ENCODE data around the gene ABHD4.
A peak's percentile ranks its signal among the peaks of the same experiment; 100 is the strongest.
"Not testable (repeated sequence)": the region's sequence is repeated elsewhere in the genome, so short reads cannot be mapped to it uniquely, and the experiment has no call there.

The ABHD4 gene

GRCh38 chr14:22552001-22552826 lies 45.9 kb upstream of the ABHD4 start:
- no peaks in the 10 kb centered on the region for H3K9me3 ChIP-seq (ENCODE audit: insufficient read depth, low read length)
- H3K36me3 ChIP-seq (replicated peaks; ENCODE audit: low read depth, low read length) = no peaks in the 10 kb centered on the region
- no peak overlapping the region for H3K27ac ChIP-seq (ENCODE audit: low read length)
- H3K4me1 ChIP-seq (ENCODE audit: low read length) = peaks cover 66% of the 10 kb centered on the region
- no peak overlapping the region for H3K9ac ChIP-seq (ENCODE audit: low read length)
- H3K4me3 ChIP-seq (ENCODE audit: low read length) = no peak overlapping the region
- TF ChIP-seq EZH2phosphoT487 (IDR thresholded peaks at IDR 0.05; ENCODE audit: low read depth) (no peak), CTCF (IDR thresholded peaks at IDR 0.05; ENCODE audit: low read depth, low read length) (no peak)
- H3K4me2 ChIP-seq (ENCODE audit: low read length) = no peak overlapping the region
- no peaks in the 10 kb centered on the region for H3K79me2 ChIP-seq (ENCODE audit: low read length)
- H3K27me3 ChIP-seq (ENCODE audit: low read depth, low read length) = no peaks in the 10 kb centered on the region
- H2AFZ ChIP-seq (ENCODE audit: low read depth, low read length) = no peak overlapping the region
- no peaks in the 10 kb centered on the region for H4K20me1 ChIP-seq (ENCODE audit: insufficient read depth, low read length)

- Histone ChIP-seq H4K20me1 (ENCODE audit: insufficient read depth, low read length) (no peaks in the 10 kb centered on the region), H2AFZ (ENCODE audit: low read depth, low read length) (no peak overlapping the region), H3K9me3 (ENCODE audit: insufficient read depth, low read length) (no peaks in the 10 kb centered on the region), H3K79me2 (ENCODE audit: low read length) (no peaks in the 10 kb centered on the region), H3K4me3 (ENCODE audit: low read length) (no peak overlapping the region), H3K4me1 (ENCODE audit: low read length) (peaks cover 71% of the 10 kb centered on the region), H3K4me2 (ENCODE audit: low read length) (no peak overlapping the region), H3K27ac (ENCODE audit: low read length) (no peak overlapping the region), H3K9ac (ENCODE audit: low read length) (no peak overlapping the region), H3K27me3 (ENCODE audit: low read depth, low read length) (no peaks in the 10 kb centered on the region), H3K36me3 (replicated peaks; ENCODE audit: low read depth, low read length) (no peaks in the 10 kb centered on the region)
- TF ChIP-seq CTCF (IDR thresholded peaks at IDR 0.05; ENCODE audit: low read depth, low read length) = no peak
- no peak for TF ChIP-seq EZH2phosphoT487 (IDR thresholded peaks at IDR 0.05; ENCODE audit: low read depth)
Measured at GRCh38 chr14:22552827-22553076, 45.3 kb upstream of the ABHD4 start.

DNA sequence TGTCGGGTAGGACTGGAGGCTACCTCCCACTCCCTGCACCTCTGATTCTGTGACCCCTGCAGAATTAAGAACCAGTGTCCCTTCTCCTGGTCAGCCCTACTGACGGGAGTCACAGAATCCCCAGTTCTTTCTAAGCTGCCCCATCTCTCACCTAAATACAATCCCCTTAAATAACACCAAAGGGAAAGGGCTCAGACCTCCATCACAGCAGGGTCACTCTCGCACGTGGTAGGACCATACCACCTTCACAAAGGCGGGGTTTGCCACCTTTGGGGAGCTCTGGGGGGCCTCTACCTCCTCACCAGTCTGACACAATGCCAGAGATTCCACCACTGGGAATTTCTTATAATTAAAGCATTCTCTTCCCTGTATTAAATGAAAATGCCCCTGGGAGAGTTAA lies 44.7 kb upstream of the ABHD4 start:
- Histone ChIP-seq H3K79me2 (ENCODE audit: low read length) (no peaks in the 10 kb centered on the region), H3K4me1 (ENCODE audit: low read length) (peaks cover 71% of the 10 kb centered on the region), H4K20me1 (ENCODE audit: insufficient read depth, low read length) (no peaks in the 10 kb centered on the region), H3K36me3 (replicated peaks; ENCODE audit: low read depth, low read length) (no peaks in the 10 kb centered on the region), H3K4me2 (ENCODE audit: low read length) (no peak overlapping the region), H3K9ac (ENCODE audit: low read length) (no peak overlapping the region), H2AFZ (ENCODE audit: low read depth, low read length) (no peak overlapping the region), H3K9me3 (ENCODE audit: insufficient read depth, low read length) (no peaks in the 10 kb centered on the region), H3K27me3 (ENCODE audit: low read depth, low read length) (no peaks in the 10 kb centered on the region), H3K27ac (ENCODE audit: low read length) (0 out of 2 replicates have a peak overlapping the region, but pooled peaks have one; percentile 6), H3K4me3 (ENCODE audit: low read length) (no peak overlapping the region)
- TF ChIP-seq CTCF (IDR thresholded peaks at IDR 0.05; ENCODE audit: low read depth, low read length) (no peak), EZH2phosphoT487 (IDR thresholded peaks at IDR 0.05; ENCODE audit: low read depth) (no peak)

- H3K4me3 ChIP-seq (ENCODE audit: low read length); H4K20me1 ChIP-seq (ENCODE audit: insufficient read depth, low read length); H3K4me2 ChIP-seq (ENCODE audit: low read length); H2AFZ ChIP-seq (ENCODE audit: low read depth, low read length); H3K9me3 ChIP-seq (ENCODE audit: insufficient read depth, low read length); H3K9ac ChIP-seq (ENCODE audit: low read length); H3K79me2 ChIP-seq (ENCODE audit: low read length); H3K36me3 ChIP-seq (replicated peaks; ENCODE audit: low read depth, low read length); H3K27me3 ChIP-seq (ENCODE audit: low read depth, low read length): not testable (repeated sequence)
- 0 out of 2 replicates have a peak overlapping the region, but pooled peaks have one; percentile 6 for H3K27ac ChIP-seq (ENCODE audit: low read length)
- peaks cover 68% of the 10 kb centered on the region for H3K4me1 ChIP-seq (ENCODE audit: low read length)
Measured at GRCh38 chr14:22553861-22554497, 44.1 kb upstream of the ABHD4 start.

All from OCI-LY3 (cell line).